Pancreas (tissue), 10 donors: ENCODE data around the gene SRSF6. TPM values are rescaled to one million over a fixed set of nuclear protein-coding genes. Genes with fewer than 3 reads are reported as not detected.
"Not testable (repeated sequence)": the region's sequence is repeated elsewhere in the genome, so short reads cannot be mapped to it uniquely, and the experiment has no call there.

ENCODE experiments used
- ATAC-seq, 4 donors: fragments of 200-7000 bp; cut with Tn5 transposase; one replicate each; pipeline versions ENCODE4 v1.8.0 to v1.9.1; 2020; ENCODE audit warnings: mild to moderate bottlenecking in 4 of 4, moderate library complexity in 4 of 4
- DNase-seq, 6 donors: peaks; one replicate each; pipeline ENCODE4 v3.0.0-alpha.2; 2020
- FAIRE-seq: peaks from 2 replicates; lab custom pipeline; 2012; peaks lifted over from hg19 to GRCh38; lab: Jason Lieb, UNC
- H3K27ac ChIP-seq, 4 donors: fragments of 200-600 bp; sonication (generic); 1 replicate in 3 of 4; 2 replicates in 1 of 4; pipeline versions ENCODE4 v1.5.0 to v1.8.0; 2020
- H3K27me3 ChIP-seq, 4 donors: fragments of 200-600 bp; one replicate each; pipeline ENCODE4 v1.8.0; 2021
- H3K36me3 ChIP-seq, 3 donors: fragments of 200-600 bp; sonication (generic) in 1 of 3; one replicate each; pipeline versions ENCODE4 v1.5.0 to v1.8.0; 2020 to 2021
- H3K4me1 ChIP-seq, 3 donors: fragments of 200-600 bp; one replicate each; pipeline ENCODE4 v1.8.0; 2021
- H3K4me3 ChIP-seq, 4 donors: fragments of 200-600 bp; sonication (generic) in 2 of 4; one replicate each; pipeline versions ENCODE4 v1.5.0 to v1.8.0; 2020 to 2021
- H3K9me3 ChIP-seq, 4 donors: fragments of 200-600 bp; one replicate each; pipeline ENCODE4 v1.8.0; 2021
- WGBS, 2 donors: extraction: QIAGEN DNeasy Blood & Tissue Kit; methylation state at CpG; one replicate each; pipeline ENCODE4 v1.1.7; 2013; 5-methylcytosine and 5-hydroxymethylcytosine counted together
- intact Hi-C, 3 donors: fragments of 100-400 bp; cut with DNase I; formaldehyde crosslinking; loops; one replicate each; pipeline versions ENCODE4 v1.11.1 to v1.14.2; 2022
- polyA plus RNA-seq, 2 donors: library from polyadenylated mRNA; stranded (reverse); fragments of 200-250 nt; gene quantifications; one replicate each; pipeline ENCODE4 v1.2.3, GENCODE V29; 2013
- total RNA-seq, 6 donors: library from RNA; stranded (reverse); fragmentation: NEBNext Ultra II Directional in 4 of 6; extraction: Animal tissue kit (Norgen Biotek cat#: 25700) in 4 of 6; gene quantifications; one replicate each; pipeline versions ENCODE4 v1.2.1 to v1.2.4, GENCODE V29; 2021 to 2023
- TF ChIP-seq, protein P1 (sequence below), 4 donors: fragments of 200-600 bp; sonication (generic) in 3 of 4; IDR thresholded peaks; one replicate each; pipeline versions ENCODE4 v1.5.0 to v1.8.0; 2021; ENCODE audit warnings: antibody characterized with exemption in 4 of 4
- donor health status: healthy with polysubstance abuse.
- donor health status: DM: no; HTN: no; CAD: no; lungs with moderate emphysema.
- donor health status: DM: no; HTN: no; CAD: no.
- donor health status: control.
- donor health status: control.
- donor health status: Bipolar disorder and iron deficiency.
- donor health status: DM: yes; HTN: yes; CAD: no.
- donor health status: DM: no; HTN: no; CAD: no.
- donor health status: DM: no; HTN: no; CAD: no.
- donor health status: DM: yes; HTN: yes; CAD: no.

The SRSF6 gene
- total and polyA plus RNA-seq, 8 donors = 53.9 to 113 (median 80.7) TPM

DNA sequence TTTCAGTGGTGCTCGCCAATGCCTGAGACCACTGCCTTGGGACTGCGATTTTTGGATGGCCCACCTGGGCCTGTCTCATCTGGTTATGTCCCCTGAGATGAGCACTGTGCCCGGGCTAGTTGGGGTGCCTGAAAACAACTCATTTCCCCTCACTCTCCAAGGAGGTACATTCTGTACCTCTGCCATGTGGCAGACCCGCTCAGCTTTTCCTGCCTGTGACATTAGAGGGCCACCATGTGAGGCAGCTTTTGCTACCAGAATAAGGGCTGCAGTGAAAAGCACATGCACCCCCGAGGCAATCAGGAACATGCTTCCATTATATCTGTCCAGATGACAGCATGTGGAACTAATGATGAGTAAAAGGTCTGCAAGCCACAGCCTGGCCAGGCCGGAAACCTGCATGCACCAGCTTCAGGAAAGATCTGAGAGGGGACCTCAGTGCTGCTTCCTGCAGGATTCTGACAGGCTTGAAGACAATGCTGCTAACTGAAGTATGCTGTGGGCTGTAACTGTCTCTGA, 11.3 kb upstream of the SRSF6 start:
- Histone ChIP-seq H3K36me3 (no peaks in the 10 kb centered on the region), H3K27ac (no peak overlapping the region), H3K4me1 (no peaks in the 10 kb centered on the region), H3K4me3 (no peak overlapping the region), H3K9me3 (no peaks in the 10 kb centered on the region), H3K27me3 (no peaks in the 10 kb centered on the region)
- 47 to 53% methylated on average over 6 of the region's 6 CpGs for WGBS, 2 donors
- ATAC-seq (no peak), FAIRE-seq (no peak), DNase-seq (no peak)
- intact Hi-C loops = loop anchor here in 1 of 3 donors (10.0 kb wide), 1 partner anchor 638 kb away; no protein-coding TSS in a partner anchor
- TF ChIP-seq, protein P1, sequence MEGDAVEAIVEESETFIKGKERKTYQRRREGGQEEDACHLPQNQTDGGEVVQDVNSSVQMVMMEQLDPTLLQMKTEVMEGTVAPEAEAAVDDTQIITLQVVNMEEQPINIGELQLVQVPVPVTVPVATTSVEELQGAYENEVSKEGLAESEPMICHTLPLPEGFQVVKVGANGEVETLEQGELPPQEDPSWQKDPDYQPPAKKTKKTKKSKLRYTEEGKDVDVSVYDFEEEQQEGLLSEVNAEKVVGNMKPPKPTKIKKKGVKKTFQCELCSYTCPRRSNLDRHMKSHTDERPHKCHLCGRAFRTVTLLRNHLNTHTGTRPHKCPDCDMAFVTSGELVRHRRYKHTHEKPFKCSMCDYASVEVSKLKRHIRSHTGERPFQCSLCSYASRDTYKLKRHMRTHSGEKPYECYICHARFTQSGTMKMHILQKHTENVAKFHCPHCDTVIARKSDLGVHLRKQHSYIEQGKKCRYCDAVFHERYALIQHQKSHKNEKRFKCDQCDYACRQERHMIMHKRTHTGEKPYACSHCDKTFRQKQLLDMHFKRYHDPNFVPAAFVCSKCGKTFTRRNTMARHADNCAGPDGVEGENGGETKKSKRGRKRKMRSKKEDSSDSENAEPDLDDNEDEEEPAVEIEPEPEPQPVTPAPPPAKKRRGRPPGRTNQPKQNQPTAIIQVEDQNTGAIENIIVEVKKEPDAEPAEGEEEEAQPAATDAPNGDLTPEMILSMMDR (IDR thresholded peaks at IDR 0.05) = no peak

DNA sequence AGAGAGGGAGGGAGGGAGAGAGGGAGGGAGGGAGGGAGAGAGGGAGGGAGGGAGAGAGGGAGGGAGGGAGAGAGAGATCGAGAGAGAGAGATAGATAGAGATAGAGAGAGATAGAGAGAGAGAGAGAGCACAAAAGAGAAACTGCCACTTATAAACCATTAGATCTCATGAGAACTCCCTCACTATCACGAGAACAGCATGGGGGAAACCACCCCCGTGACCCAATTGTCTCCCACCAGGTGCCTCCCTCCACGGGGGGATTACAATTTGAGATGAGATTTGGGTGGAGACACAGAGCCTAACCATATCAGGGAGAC, 9.3 kb upstream of the SRSF6 start:
- not testable (repeated sequence) for ATAC-seq, DNase-seq, FAIRE-seq, H3K36me3 ChIP-seq, H3K4me1 ChIP-seq, H3K27me3 ChIP-seq, H3K27ac ChIP-seq, H3K9me3 ChIP-seq, H3K4me3 ChIP-seq
- intact Hi-C loops = loop anchor here in 1 of 3 donors (10.0 kb wide), 1 partner anchor 636 kb away; no protein-coding TSS in a partner anchor
- WGBS, 2 donors = 7 to 13% methylated on average over 4 of the region's 4 CpGs

DNA sequence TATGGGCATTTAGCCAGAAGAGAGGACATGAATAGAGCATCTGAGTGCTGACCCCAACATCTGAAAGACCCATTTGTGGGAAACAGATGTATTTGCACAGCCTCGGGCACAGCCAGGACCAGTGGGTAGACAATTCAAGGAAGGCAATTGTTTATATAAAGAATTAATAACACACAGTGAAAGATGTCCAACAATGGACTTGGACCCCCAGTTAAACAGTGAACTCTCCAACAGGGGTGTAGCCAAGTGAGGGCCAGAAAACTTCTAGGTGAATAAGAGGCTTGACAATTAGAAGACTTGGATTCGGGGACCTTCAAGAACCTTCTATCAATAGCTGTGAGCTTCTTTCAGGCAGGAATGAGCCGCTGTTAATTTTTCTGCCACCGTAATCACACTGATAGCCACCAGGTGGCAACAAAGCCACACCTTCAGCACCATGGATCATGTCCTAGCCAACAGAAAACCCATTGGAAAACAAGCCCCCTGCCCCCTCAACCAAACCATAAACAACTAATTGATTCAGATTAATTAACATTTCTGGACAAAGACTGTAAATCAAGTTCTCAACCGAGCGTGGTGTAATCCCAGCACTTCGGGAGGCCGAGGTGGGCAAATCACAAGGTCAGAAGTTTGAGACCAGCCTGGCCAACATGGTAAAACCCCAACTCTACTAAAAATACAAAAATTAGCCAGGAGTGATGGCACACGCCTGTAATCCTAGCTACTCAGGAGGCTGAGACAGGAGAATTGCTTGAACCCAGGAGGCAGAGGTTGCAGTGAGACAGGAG, 8.8 kb upstream of the SRSF6 start:
- TF ChIP-seq, protein P1 (IDR thresholded peaks at IDR 0.05) = peak; percentile 41 to 74 (median 54)
- ATAC-seq (peak; percentile 77 to 96 (median 88)), FAIRE-seq (no peak), DNase-seq (peak in 2 of 6 donors; percentile 13 to 54)
- no peaks in the 10 kb centered on the region for H3K36me3 ChIP-seq
- H3K9me3 ChIP-seq = no peaks in the 10 kb centered on the region
- H3K27me3 ChIP-seq = no peaks in the 10 kb centered on the region
- no peak overlapping the region for H3K27ac ChIP-seq
- H3K4me1 ChIP-seq = no peaks in the 10 kb centered on the region
- H3K4me3 ChIP-seq = no peak overlapping the region
- intact Hi-C loops = loop anchor here in 1 of 3 donors (10.0 kb wide), 1 partner anchor 636 kb away; no protein-coding TSS in a partner anchor
- WGBS, 2 donors = 16 to 22% methylated on average over 9 of the region's 9 CpGs

GRCh38 chr20:43450841-43451799, 6.6 kb upstream of the SRSF6 start:
- no peak for DNase-seq
- no peak for ATAC-seq
- FAIRE-seq = no peak
- H3K36me3 ChIP-seq = no peaks in the 10 kb centered on the region
- H3K27me3 ChIP-seq = no peaks in the 10 kb centered on the region
- TF ChIP-seq, protein P1 (IDR thresholded peaks at IDR 0.05) = no peak
- H3K27ac ChIP-seq = no peak overlapping the region
- intact Hi-C loops = loop anchor here in 1 of 3 donors (5.0 kb wide), 1 partner anchor 631 kb away; no protein-coding TSS in a partner anchor
- H3K4me1 ChIP-seq = no peaks in the 10 kb centered on the region
- 67 to 77% methylated on average over 14 of the region's 14 CpGs for WGBS, 2 donors
- no peak overlapping the region for H3K4me3 ChIP-seq
- H3K9me3 ChIP-seq = no peaks in the 10 kb centered on the region
